Activated CD4-positive, alpha-beta memory T cell treated with anti-CD3 and anti-CD28 coated beads for 36 hours (primary cell): Measurements from ENCODE around the gene HRH2. TPM values are rescaled to one million over a fixed set of nuclear protein-coding genes. Genes with fewer than 3 reads are reported as not detected.

Experiments
- CTCF ChIA-PET: fragments of 350-600 bp; sonication (Branson Sonifier 250); formaldehyde crosslinking; loops from one replicate; lab custom pipeline; 2021; ENCODE audit warnings: antibody characterized with exemption, inconsistent platforms; lab: Charles Lee
- POLR2A ChIA-PET: fragments of 350-600 bp; sonication (Branson Sonifier 250); formaldehyde crosslinking; loops from one replicate; lab custom pipeline; 2021; ENCODE audit warnings: antibody characterized with exemption; lab: Charles Lee
- DNase-seq: peaks from one replicate; pipeline ENCODE4 v3.0.0-alpha.2; 2020
- H3K27ac Mint-ChIP-seq: one replicate; pipeline ENCODE4 v1.8.0; 2021; ENCODE audit warnings: mixed read lengths
- H3K27me3 Mint-ChIP-seq: one replicate; pipeline ENCODE4 v1.8.0; 2021; ENCODE audit warnings: mixed read lengths
- H3K36me3 Mint-ChIP-seq: one replicate; pipeline ENCODE4 v1.8.0; 2021; ENCODE audit warnings: mixed read lengths
- H3K4me1 Mint-ChIP-seq: one replicate; pipeline ENCODE4 v1.8.0; 2021; ENCODE audit warnings: low read depth, mixed read lengths
- H3K4me3 Mint-ChIP-seq: one replicate; pipeline ENCODE4 v1.8.0; 2021; ENCODE audit warnings: mild to moderate bottlenecking, mixed read lengths
- H3K9me3 Mint-ChIP-seq: one replicate; pipeline ENCODE4 v1.8.0; 2021; ENCODE audit warnings: mixed read lengths
- intact Hi-C: fragments of 100-400 bp; cut with micrococcal nuclease; formaldehyde crosslinking; loops from one replicate; pipeline ENCODE4 v1.15.1; 2023
- total RNA-seq, 2 experiments: library from RNA; stranded (reverse); gene quantifications; one replicate each; pipeline ENCODE4 v1.2.3, GENCODE V29; 2021

HRH2 gene
- total RNA-seq, 2 experiments from 2014 or later, result 11.6 to 11.8 TPM

- CTCF ChIA-PET, result no interaction called here
Observed at GRCh38 chr5:175734501-175734900, 76.6 kb downstream of the HRH2 start.

DNA sequence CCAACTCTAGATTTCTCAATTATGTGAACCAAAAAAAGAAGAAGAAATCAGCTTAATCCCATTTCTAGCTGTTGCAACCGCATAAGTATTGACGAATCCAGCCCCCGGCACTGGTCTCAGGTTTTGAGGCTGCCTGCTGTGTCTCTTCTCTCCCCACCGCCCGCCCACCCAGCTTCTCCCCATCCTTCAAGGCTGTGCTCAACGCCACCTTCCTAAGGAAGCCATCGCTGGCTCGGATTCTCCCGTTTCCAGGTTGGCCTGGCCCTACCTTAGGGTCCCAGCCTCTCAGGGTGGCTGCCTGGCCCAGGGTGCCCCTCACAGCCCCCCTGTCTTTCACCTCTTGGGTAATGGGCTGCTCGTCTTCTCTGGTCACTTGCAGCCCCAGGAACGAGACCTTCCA is 77.8 kb downstream of the HRH2 start:
- DNase-seq, result no peak
- H3K9me3 Mint-ChIP-seq, result no peaks in the 10 kb centered on the region
- ChIA-PET POLR2A (no interaction called here), CTCF (no interaction called here)
- H3K4me3 Mint-ChIP-seq, result no peak overlapping the region
- peaks cover 25% of the 10 kb centered on the region for H3K27me3 Mint-ChIP-seq
- intact Hi-C loops, result no loop called here
- H3K4me1 Mint-ChIP-seq, result no peaks in the 10 kb centered on the region
- H3K36me3 Mint-ChIP-seq, result no peaks in the 10 kb centered on the region
- no peak overlapping the region for H3K27ac Mint-ChIP-seq

More at GRCh38 chr5:175734501-175734900, 76.6 kb downstream of the HRH2 start:
- POLR2A ChIA-PET, result no interaction called here
- Mint-ChIP-seq H3K4me3 (no peak overlapping the region), H3K36me3 (no peaks in the 10 kb centered on the region), H3K9me3 (no peaks in the 10 kb centered on the region), H3K27me3 (peaks cover 22% of the 10 kb centered on the region), H3K4me1 (peaks cover 7% of the 10 kb centered on the region), H3K27ac (no peak overlapping the region)
- no peak for DNase-seq
- intact Hi-C loops, result no loop called here

- ChIA-PET POLR2A (no interaction called here), CTCF (interaction anchor here (0.7 kb wide), 1 partner anchor 18 kb away, joined by 3 read pairs; no protein-coding TSS in a partner anchor)
- no peak for DNase-seq
- no peaks in the 10 kb centered on the region for H3K4me1 Mint-ChIP-seq
- H3K27ac Mint-ChIP-seq, result no peak overlapping the region
- intact Hi-C loops, result no loop called here
- H3K9me3 Mint-ChIP-seq, result no peaks in the 10 kb centered on the region
- peaks cover 28% of the 10 kb centered on the region for H3K27me3 Mint-ChIP-seq
- H3K4me3 Mint-ChIP-seq, result no peak overlapping the region
- no peaks in the 10 kb centered on the region for H3K36me3 Mint-ChIP-seq
Observed at GRCh38 chr5:175736652-175737051, 78.8 kb downstream of the HRH2 start.

- no peak overlapping the region for H3K4me3 Mint-ChIP-seq
- ChIA-PET CTCF (no interaction called here), POLR2A (no interaction called here)
- no peaks in the 10 kb centered on the region for H3K4me1 Mint-ChIP-seq
- DNase-seq, result no peak
- H3K27ac Mint-ChIP-seq, result no peak overlapping the region
- H3K27me3 Mint-ChIP-seq, result peaks cover 32% of the 10 kb centered on the region
- no peaks in the 10 kb centered on the region for H3K36me3 Mint-ChIP-seq
- intact Hi-C loops, result no loop called here
- H3K9me3 Mint-ChIP-seq, result no peaks in the 10 kb centered on the region
Observed at GRCh38 chr5:175737481-175737880, 79.6 kb downstream of the HRH2 start.

GRCh38 chr5:175738126-175738525 is 80.3 kb downstream of the HRH2 start:
- no peaks in the 10 kb centered on the region for H3K9me3 Mint-ChIP-seq
- CTCF ChIA-PET, result no interaction called here

GRCh38 chr5:175738602-175739133 is 80.8 kb downstream of the HRH2 start:
- Mint-ChIP-seq H3K27me3 (peaks cover 28% of the 10 kb centered on the region), H3K4me3 (no peak overlapping the region), H3K27ac (no peak overlapping the region), H3K36me3 (no peaks in the 10 kb centered on the region), H3K9me3 (no peaks in the 10 kb centered on the region), H3K4me1 (no peaks in the 10 kb centered on the region)
- intact Hi-C loops, result no loop called here
- POLR2A ChIA-PET, result no interaction called here
- CTCF ChIA-PET, result no interaction called here
- no peak for DNase-seq

More at GRCh38 chr5:175738126-175738525, 80.3 kb downstream of the HRH2 start:
- DNase-seq, result no peak
- no peaks in the 10 kb centered on the region for H3K4me1 Mint-ChIP-seq
- no peak overlapping the region for H3K4me3 Mint-ChIP-seq
- no peak overlapping the region for H3K27ac Mint-ChIP-seq
- intact Hi-C loops, result no loop called here
- H3K27me3 Mint-ChIP-seq, result peaks cover 31% of the 10 kb centered on the region
- no peaks in the 10 kb centered on the region for H3K36me3 Mint-ChIP-seq
- POLR2A ChIA-PET, result no interaction called here

DNA sequence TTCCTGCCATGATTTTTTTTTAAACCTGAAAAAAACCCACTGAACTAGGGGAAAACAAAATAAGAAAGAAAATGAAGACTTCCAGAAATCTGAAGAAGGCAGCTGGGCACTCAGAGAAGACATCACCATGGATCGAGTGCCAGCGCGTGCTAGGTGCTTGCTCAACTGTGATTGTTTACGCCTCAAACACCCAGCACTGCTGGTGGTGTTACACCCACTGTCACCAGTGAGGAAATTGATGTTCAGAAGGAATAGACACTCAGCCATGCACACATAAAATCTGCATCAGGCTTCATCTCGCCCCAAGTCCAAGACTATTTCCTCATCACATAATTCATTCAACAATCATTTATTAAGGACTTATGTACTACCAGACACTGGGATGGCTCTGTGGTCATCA is 82.1 kb downstream of the HRH2 start:
- H3K27ac Mint-ChIP-seq, result no peak overlapping the region
- peaks cover 26% of the 10 kb centered on the region for H3K27me3 Mint-ChIP-seq
- intact Hi-C loops, result no loop called here
- H3K4me1 Mint-ChIP-seq, result no peaks in the 10 kb centered on the region
- CTCF ChIA-PET, result no interaction called here
- H3K4me3 Mint-ChIP-seq, result no peak overlapping the region
- no peaks in the 10 kb centered on the region for H3K9me3 Mint-ChIP-seq
- no peaks in the 10 kb centered on the region for H3K36me3 Mint-ChIP-seq
- no peak for DNase-seq
- POLR2A ChIA-PET, result no interaction called here

- no peak for DNase-seq
- intact Hi-C loops, result no loop called here
- CTCF ChIA-PET, result no interaction called here
- Mint-ChIP-seq H3K27ac (no peak overlapping the region), H3K4me1 (no peaks in the 10 kb centered on the region), H3K27me3 (peaks cover 26% of the 10 kb centered on the region), H3K36me3 (no peaks in the 10 kb centered on the region), H3K4me3 (no peak overlapping the region), H3K9me3 (no peaks in the 10 kb centered on the region)
- POLR2A ChIA-PET, result no interaction called here
Observed at GRCh38 chr5:175741556-175741955, 83.7 kb downstream of the HRH2 start.

DNA sequence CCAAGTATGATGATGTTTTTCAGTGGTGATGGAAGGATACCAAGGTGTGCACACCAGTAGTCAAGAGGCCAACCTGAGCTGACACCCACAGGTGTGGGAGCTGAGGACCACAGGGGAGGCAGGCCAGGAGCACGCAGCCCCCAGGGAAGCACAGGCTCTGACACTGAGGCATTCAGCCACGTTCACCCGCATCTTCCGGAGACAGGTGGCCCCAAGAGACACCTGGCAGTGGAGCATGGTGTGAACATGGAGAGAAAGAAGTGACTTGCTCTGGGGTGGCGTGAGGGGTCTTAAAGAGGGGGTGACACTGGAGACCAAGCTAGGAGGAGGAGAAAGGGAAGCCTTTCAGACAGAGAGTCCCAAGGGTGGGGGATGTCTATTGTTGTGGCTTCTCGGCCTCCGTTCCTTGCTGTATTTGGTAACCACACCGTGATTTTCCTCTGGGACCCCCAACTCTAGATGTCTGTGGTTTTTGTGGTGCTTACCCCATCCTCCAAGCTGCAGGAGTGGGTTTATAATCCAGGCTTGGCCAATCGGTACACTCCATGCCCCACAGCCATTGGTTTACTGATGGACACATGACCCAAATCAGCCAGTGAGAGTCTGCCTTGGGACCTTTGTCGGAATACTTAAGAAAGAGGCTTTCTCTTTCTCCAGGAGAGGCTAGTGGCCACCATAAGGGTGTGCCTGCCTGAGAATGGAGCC is 84.6 kb downstream of the HRH2 start:
- ChIA-PET CTCF (interaction anchor here (1.2 kb wide), 1 partner anchor 13 kb away, joined by 4 read pairs; no protein-coding TSS in a partner anchor), POLR2A (no interaction called here)
- no peak overlapping the region for H3K27ac Mint-ChIP-seq
- intact Hi-C loops, result no loop called here
- H3K4me1 Mint-ChIP-seq, result no peaks in the 10 kb centered on the region
- peaks cover 26% of the 10 kb centered on the region for H3K27me3 Mint-ChIP-seq
- H3K4me3 Mint-ChIP-seq, result no peak overlapping the region
- no peak for DNase-seq
- H3K9me3 Mint-ChIP-seq, result no peaks in the 10 kb centered on the region
- no peaks in the 10 kb centered on the region for H3K36me3 Mint-ChIP-seq

DNA sequence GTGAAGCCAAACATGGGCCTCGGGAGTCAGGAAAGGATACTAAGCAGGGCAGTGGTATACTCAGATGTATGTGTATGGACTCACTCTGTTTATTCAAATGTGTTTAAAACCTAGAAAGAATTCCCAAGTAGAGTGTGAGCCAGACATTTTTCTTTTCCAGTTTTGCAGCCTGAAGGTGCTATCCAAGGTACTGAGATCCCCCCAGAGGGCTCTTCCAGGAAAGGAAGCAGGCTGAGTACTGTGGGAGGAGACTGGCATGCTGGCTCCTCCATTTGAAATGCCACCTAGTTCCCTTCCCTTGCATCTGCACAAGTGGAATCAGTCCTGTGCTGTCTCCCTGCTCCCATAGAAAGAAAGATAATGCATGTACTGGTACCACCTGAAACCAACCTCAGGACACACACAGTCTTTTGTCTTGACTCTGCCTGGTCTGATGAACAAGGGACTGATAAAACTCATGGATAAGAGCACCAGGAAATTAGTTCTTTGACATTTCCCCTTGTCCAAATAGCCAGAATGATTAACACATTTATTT is 85.9 kb downstream of the HRH2 start:
- CTCF ChIA-PET, result interaction anchor here (1.2 kb wide), 1 partner anchor 14 kb away, joined by 4 read pairs; no protein-coding TSS in a partner anchor
- H3K36me3 Mint-ChIP-seq, result no peaks in the 10 kb centered on the region
- H3K27me3 Mint-ChIP-seq, result peaks cover 26% of the 10 kb centered on the region
- no peak overlapping the region for H3K4me3 Mint-ChIP-seq
- intact Hi-C loops, result no loop called here
- no peaks in the 10 kb centered on the region for H3K4me1 Mint-ChIP-seq
- no peaks in the 10 kb centered on the region for H3K9me3 Mint-ChIP-seq
- no peak overlapping the region for H3K27ac Mint-ChIP-seq
- POLR2A ChIA-PET, result no interaction called here
- no peak for DNase-seq

- Mint-ChIP-seq H3K4me3 (no peak overlapping the region), H3K9me3 (no peaks in the 10 kb centered on the region), H3K4me1 (no peaks in the 10 kb centered on the region), H3K27ac (no peak overlapping the region), H3K36me3 (no peaks in the 10 kb centered on the region), H3K27me3 (peaks cover 21% of the 10 kb centered on the region)
- intact Hi-C loops, result no loop called here
- DNase-seq, result no peak
- ChIA-PET CTCF (interaction anchor here (0.8 to 1.0 kb wide), 2 partner anchors 124 to 211 kb away, joined by 3 read pairs; no protein-coding TSS in a partner anchor), POLR2A (no interaction called here)
Observed at GRCh38 chr5:175745210-175745609, 87.3 kb downstream of the HRH2 start.

DNA sequence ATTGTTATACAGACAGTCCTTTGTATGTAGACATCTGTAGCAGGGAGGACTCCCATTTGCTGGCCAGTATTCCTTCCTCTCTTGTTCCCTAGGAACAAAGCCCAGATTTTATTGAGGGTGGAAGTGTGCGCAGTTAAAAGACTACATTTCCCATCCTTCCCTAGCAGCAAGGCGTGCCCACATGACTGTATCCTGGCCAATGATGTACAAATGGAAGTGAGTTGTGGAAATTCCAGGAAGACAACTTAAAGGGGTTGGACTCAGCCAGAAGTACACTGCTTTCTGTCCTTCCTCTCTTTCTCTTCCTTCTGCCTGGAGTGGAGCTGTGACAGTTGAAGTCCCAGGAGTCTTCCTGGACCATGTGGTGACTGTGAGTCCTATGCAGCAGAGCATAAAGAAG is 89.0 kb downstream of the HRH2 start:
- no peaks in the 10 kb centered on the region for H3K9me3 Mint-ChIP-seq
- no peak overlapping the region for H3K27ac Mint-ChIP-seq
- H3K36me3 Mint-ChIP-seq, result no peaks in the 10 kb centered on the region
- H3K4me3 Mint-ChIP-seq, result no peak overlapping the region
- H3K4me1 Mint-ChIP-seq, result no peaks in the 10 kb centered on the region
- DNase-seq, result no peak
- peaks cover 24% of the 10 kb centered on the region for H3K27me3 Mint-ChIP-seq
- POLR2A ChIA-PET, result no interaction called here
- intact Hi-C loops, result no loop called here
- CTCF ChIA-PET, result interaction anchor here (1.1 to 2.2 kb wide), 2 partner anchors 17 to 28 kb away, joined by 4 to 5 read pairs; no protein-coding TSS in a partner anchor
